HCT116 (cell line): ENCODE results near the gene TMTC2.

Experiments
- CTCF ChIP-seq, 3 experiments: fragments of 200-600 bp in 1 of 3; sonication (generic) in 1 of 3; IDR thresholded peaks in 2 of 3; conservative IDR thresholded peaks in 1 of 3; 2 replicates each; pipeline ENCODE4 v1.5.1; 2012 to 2017; ENCODE audit warnings: low read depth in 2 of 3, low read length in 2 of 3, antibody characterized with exemption in 1 of 3, borderline replicate concordance in 1 of 3, control low read depth in 1 of 3, mild to moderate bottlenecking in 1 of 3, mixed read lengths in 1 of 3, mixed run types in 1 of 3, moderate library complexity in 1 of 3; ENCODE audit not compliant: insufficient read depth in 1 of 3
- EGR1 ChIP-seq: IDR thresholded peaks from 2 replicates; pipeline ENCODE4 v1.6.1; 2012; ENCODE audit warnings: low read depth
- EZH2 ChIP-seq: fragments of 200-600 bp; sonication (generic); IDR thresholded peaks from 2 replicates; pipeline ENCODE4 v1.6.1; 2017; ENCODE audit warnings: antibody characterized with exemption, mixed run types
- JUND ChIP-seq: IDR thresholded peaks from 2 replicates; pipeline ENCODE4 v1.6.1; 2012
- MAX ChIP-seq: IDR thresholded peaks from 2 replicates; pipeline ENCODE4 v1.6.1; 2012
- POLR2A ChIP-seq: IDR thresholded peaks from 2 replicates; pipeline ENCODE4 v1.7.0; 2011; ENCODE audit warnings: borderline replicate concordance; ENCODE audit not compliant: insufficient read depth, insufficient read length; ENCODE audit errors: extremely low read depth
- POLR2AphosphoS5 ChIP-seq: IDR thresholded peaks from 2 replicates; pipeline ENCODE4 v1.6.1; 2011; ENCODE audit warnings: mild to moderate bottlenecking, low read depth, low read length, moderate library complexity
- REST ChIP-seq: IDR thresholded peaks from 2 replicates; pipeline ENCODE4 v1.6.1; 2012; ENCODE audit warnings: low read depth
- YY1 ChIP-seq: IDR thresholded peaks from 2 replicates; pipeline ENCODE4 v1.6.1; 2011; ENCODE audit warnings: low read length, low read depth, moderate library complexity, mild to moderate bottlenecking; ENCODE audit not compliant: insufficient replicate concordance; ENCODE audit errors: extremely low read depth
- ZNF274 ChIP-seq: fragments of 200-500 bp; sonication (Bioruptor generic); IDR thresholded peaks from 2 replicates; pipeline ENCODE4 v1.6.1; 2014; ENCODE audit warnings: mild to moderate bottlenecking, low read depth, low read length, inconsistent platforms

- TF ChIP-seq EGR1, result no peak
- TF ChIP-seq CTCF (IDR thresholded peaks at IDR 0.05 in 2 of 3, conservative IDR thresholded peaks at IDR 0.05 in 1 of 3; ENCODE audit: borderline replicate concordance in 1 of 3, insufficient read depth in 1 of 3, low read depth in 2 of 3, low read length in 2 of 3), result no peak
- TF ChIP-seq POLR2A, result no peak
- no peak for TF ChIP-seq MAX
- TF ChIP-seq POLR2AphosphoS5, result no peak
- no peak for TF ChIP-seq JUND
- TF ChIP-seq EZH2, result no peak
- no peak for TF ChIP-seq REST
- TF ChIP-seq YY1, result no peak
- TF ChIP-seq ZNF274, result no peak
Measured at GRCh38 chr12:82754856-82755255, 68.2 kb downstream of the TMTC2 start.
